ENCODE measurements around the gene NPTX1. TPM values are rescaled to one million over a fixed set of nuclear protein-coding genes. Genes with fewer than 3 reads are reported as not detected.

The NPTX1 gene
- total RNA-seq, 4 donors from 2014 or later = 1.1 to 2.6 (median 2.3) TPM

- DNase-seq (ENCODE audit: low spot score in 2 of 2) = no peak
- WGBS, 2 donors = 40 to 55% methylated on average over 17 of the region's 17 CpGs
- intact Hi-C loops (cut with DNase I; ENCODE audit: low total_unique reads) = no loop called here
- no peak overlapping the region for H3K4me3 ChIP-seq (ENCODE audit: low read depth, poor library complexity, severe bottlenecking)
- no peak for TF ChIP-seq POLR2A (IDR thresholded peaks at IDR 0.05)
These were observed 10.3 kb upstream of the NPTX1 start for GRCh38 chr17:80486692-80487091.

DNA sequence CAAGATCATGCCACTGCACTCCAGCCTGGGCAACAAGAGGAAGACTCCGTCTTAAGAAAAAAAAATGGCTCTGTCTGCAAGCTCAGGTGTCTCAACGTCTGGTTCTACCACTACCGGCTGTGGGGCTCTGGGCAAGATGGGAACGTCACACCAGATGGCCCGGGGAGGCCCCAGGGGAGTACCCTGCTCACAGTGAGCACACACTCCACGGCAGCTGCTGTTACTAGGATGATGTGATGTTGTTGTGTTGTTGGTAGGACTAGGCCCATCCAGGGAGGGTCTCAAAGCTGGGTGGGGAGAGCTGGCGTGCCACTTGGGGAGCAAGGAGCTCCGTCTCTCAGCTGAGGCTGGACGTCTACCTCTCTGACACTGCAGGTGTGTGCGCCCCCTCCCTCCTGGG is 9.4 kb upstream of the NPTX1 start:
- TF ChIP-seq, protein P1, sequence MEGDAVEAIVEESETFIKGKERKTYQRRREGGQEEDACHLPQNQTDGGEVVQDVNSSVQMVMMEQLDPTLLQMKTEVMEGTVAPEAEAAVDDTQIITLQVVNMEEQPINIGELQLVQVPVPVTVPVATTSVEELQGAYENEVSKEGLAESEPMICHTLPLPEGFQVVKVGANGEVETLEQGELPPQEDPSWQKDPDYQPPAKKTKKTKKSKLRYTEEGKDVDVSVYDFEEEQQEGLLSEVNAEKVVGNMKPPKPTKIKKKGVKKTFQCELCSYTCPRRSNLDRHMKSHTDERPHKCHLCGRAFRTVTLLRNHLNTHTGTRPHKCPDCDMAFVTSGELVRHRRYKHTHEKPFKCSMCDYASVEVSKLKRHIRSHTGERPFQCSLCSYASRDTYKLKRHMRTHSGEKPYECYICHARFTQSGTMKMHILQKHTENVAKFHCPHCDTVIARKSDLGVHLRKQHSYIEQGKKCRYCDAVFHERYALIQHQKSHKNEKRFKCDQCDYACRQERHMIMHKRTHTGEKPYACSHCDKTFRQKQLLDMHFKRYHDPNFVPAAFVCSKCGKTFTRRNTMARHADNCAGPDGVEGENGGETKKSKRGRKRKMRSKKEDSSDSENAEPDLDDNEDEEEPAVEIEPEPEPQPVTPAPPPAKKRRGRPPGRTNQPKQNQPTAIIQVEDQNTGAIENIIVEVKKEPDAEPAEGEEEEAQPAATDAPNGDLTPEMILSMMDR (IDR thresholded peaks at IDR 0.05) = no peak
- intact Hi-C loops (cut with DNase I; ENCODE audit: low total_unique reads) = no loop called here
- no peak for DNase-seq (ENCODE audit: low spot score in 2 of 2)
- 61 to 71% methylated on average over 10 of the region's 10 CpGs for WGBS, 2 donors
- no peak overlapping the region for H3K4me3 ChIP-seq (ENCODE audit: low read depth, poor library complexity, severe bottlenecking)

DNA sequence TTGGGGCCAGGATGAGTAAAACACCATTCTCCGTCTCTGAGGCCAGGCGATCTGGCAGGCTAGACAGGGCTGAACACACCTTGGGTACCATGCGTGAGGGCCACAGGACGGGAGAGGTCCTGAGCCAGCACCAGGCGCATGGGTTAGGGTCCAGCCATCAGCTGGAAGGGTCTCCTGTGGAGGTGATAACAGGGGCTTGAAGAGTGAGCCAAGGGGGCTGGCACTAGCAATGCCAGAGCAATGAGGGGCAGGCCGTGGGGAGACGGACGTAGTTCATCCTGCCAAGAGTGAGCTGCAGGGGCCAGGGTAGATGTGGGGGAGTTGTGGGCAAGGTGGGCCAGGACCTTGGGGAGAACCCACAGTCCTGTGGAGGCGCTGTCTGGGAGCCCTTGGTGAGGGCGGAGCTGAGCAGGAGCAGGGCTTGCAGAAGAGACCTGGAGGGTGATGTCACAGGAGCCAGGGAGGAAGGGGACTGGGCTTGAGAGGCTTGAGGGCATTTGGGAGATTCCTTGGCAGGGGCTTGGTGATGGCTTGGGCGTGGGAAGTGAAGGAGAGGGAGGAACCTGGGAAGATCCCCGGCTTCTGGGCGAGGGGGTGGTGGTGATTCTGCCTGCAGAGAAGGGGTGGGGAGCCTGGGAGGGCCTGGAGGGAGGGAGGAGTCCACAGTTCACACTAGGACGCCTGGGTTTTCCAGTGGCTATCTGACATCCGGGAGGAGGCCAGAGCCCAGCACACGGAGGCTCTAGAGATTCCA is 6.3 kb upstream of the NPTX1 start:
- WGBS, 2 donors = 46% methylated on average over 14 to 16 of the region's 16 CpGs
- TF ChIP-seq POLR2A (IDR thresholded peaks at IDR 0.05) = no peak
- TF ChIP-seq, protein P1 (IDR thresholded peaks at IDR 0.05) = no peak
- intact Hi-C loops (cut with DNase I; ENCODE audit: low total_unique reads) = no loop called here
- H3K4me3 ChIP-seq (ENCODE audit: low read depth, poor library complexity, severe bottlenecking) = no peak overlapping the region
- no peak for DNase-seq (ENCODE audit: low spot score in 2 of 2)

DNA sequence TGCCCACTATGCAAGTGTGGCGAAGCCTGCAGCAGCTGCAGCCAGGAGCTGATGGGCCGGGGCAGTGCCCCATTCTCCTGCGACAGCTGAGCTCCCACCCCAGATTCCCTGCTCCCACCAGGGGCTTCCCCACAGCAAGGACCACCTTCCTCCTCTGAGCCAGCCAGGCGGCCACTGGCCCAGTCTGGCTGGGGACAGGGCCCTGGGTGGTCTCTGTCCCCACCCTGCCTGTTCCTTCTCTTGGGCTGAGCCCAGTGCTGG is 5.6 kb upstream of the NPTX1 start:
- DNase-seq (ENCODE audit: low spot score in 2 of 2) = no peak

DNA sequence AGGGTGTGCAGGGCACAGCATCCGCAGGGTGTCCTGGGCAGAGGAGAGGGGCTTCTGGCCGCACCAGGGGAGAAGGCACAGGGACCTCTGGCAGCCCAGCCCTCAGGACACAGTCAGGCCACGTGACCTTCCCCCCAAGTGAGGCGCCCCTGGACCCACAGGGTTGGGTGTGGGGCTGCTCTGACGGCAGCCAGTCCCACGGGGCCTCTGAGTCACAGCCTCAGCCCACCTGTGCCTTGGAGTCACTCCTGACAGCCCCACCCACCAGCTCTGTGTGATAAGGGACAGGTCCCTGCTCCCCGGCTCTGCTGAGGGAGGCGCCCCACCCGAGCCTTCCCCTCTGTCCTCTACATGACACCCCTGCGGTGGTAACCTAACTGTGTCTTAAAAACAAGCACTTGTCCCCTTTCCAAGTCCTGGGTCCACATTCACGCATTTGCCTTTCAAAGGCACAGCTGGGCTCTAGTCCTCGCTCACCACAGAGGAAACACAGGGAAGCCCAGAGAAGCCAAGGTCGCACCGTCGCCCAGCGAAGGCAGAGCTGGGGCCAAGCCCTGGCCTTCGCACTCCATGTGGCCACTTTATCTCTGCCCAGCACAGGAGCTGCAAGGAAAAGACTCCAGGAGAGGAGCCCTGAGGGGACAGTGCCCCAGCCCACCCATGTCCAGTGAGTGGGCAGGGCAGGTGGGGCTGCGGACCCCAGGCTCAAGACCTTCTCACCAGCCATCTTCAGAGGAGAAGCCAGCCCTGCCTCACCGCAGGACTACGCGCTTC is 5.1 kb upstream of the NPTX1 start:
- intact Hi-C loops (cut with DNase I; ENCODE audit: low total_unique reads) = no loop called here
- WGBS, 2 donors = 49 to 61% methylated on average over 17 to 21 of the region's 21 CpGs
- DNase-seq (ENCODE audit: low spot score in 2 of 2) = no peak
- no peak overlapping the region for H3K4me3 ChIP-seq (ENCODE audit: low read depth, poor library complexity, severe bottlenecking)
- TF ChIP-seq, protein P1 (IDR thresholded peaks at IDR 0.05) = no peak
- no peak for TF ChIP-seq POLR2A (IDR thresholded peaks at IDR 0.05)

More for the DNA sequence above, 5.6 kb upstream of the NPTX1 start:
- H3K4me3 ChIP-seq (ENCODE audit: low read depth, poor library complexity, severe bottlenecking) = no peak overlapping the region
- TF ChIP-seq, protein P1 (IDR thresholded peaks at IDR 0.05) = no peak
- no peak for TF ChIP-seq POLR2A (IDR thresholded peaks at IDR 0.05)
- 90 to 100% methylated on average over 3 to 4 of the region's 4 CpGs for WGBS, 2 donors
- intact Hi-C loops (cut with DNase I; ENCODE audit: low total_unique reads) = no loop called here

DNA sequence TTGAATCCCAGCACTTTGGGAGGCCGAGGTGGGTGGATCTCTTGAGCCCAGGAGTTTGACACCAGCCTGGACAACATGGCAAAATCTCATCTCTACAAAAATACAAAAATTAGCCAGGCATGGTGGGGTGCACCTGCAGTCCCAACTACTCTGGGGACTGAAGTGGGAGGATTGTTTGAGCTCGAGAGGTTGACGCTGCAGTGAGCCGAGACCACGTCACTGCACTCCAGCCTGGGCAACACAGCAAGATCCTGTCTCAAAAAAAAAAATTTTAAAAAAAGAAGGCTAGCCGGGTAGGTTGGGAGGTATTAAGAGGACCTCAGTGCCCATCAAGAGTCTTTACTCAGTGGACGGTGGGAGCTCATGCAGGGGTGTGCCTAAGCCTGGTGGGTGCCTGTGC is 3.8 kb upstream of the NPTX1 start:
- H3K4me3 ChIP-seq (ENCODE audit: low read depth, poor library complexity, severe bottlenecking) = no peak overlapping the region
- no peak for DNase-seq (ENCODE audit: low spot score in 2 of 2)
- 92 to 93% methylated on average over 7 of the region's 7 CpGs for WGBS, 2 donors
- intact Hi-C loops (cut with DNase I; ENCODE audit: low total_unique reads) = no loop called here
- TF ChIP-seq POLR2A (IDR thresholded peaks at IDR 0.05) = no peak
- TF ChIP-seq, protein P1 (IDR thresholded peaks at IDR 0.05) = no peak

Data from lower leg skin (tissue), 4 donors.